H1 (cell line): ENCODE data around the gene DTL. TPM values are rescaled to one million over a fixed set of nuclear protein-coding genes. Genes with fewer than 3 reads are reported as not detected.
"Not testable (repeated sequence)": the region's sequence is repeated elsewhere in the genome, so short reads cannot be mapped to it uniquely, and the experiment has no call there.

Source experiments
- CTCF ChIA-PET: fragments of 300-600 bp; sonication (Branson Sonifier 250); formaldehyde crosslinking; loops from one replicate; lab custom pipeline; 2021; ENCODE audit not compliant: partially characterized antibody; lab: Charles Lee
- POLR2A ChIA-PET: fragments of 300-600 bp; sonication (Branson Sonifier 250); formaldehyde crosslinking; loops from one replicate; lab custom pipeline; 2021; ENCODE audit warnings: inconsistent platforms; ENCODE audit not compliant: partially characterized antibody; lab: Charles Lee
- DNase-seq, 2 experiments: peaks; one replicate each; pipeline versions ENCODE4 v3.0.0 to v3.0.0-alpha.2; 2010 to 2022; ENCODE audit warnings: low spot score in 2 of 2, low read depth in 1 of 2, mixed read lengths in 1 of 2
- FAIRE-seq: peaks from 2 replicates; lab custom pipeline; 2011; peaks lifted over from hg19 to GRCh38; lab: Jason Lieb, UNC
- H2AFZ ChIP-seq: 2 replicates; pipeline ENCODE4 v1.8.1; 2012; ENCODE audit warnings: low read length, inconsistent platforms
- H2AK5ac ChIP-seq: 2 replicates; pipeline ENCODE4 v1.6.1; 2013; ENCODE audit warnings: low read depth, low read length
- H2BK120ac ChIP-seq: replicated peaks from 2 replicates; pipeline ENCODE3; 2013; ENCODE audit warnings: low read depth, low read length, inconsistent platforms
- H2BK12ac ChIP-seq: 2 replicates; pipeline ENCODE4 v1.6.1; 2013; ENCODE audit warnings: low read depth, low read length
- H2BK15ac ChIP-seq: 2 replicates; pipeline ENCODE4 v1.6.1; 2013; ENCODE audit warnings: low read length
- H2BK20ac ChIP-seq: 2 replicates; pipeline ENCODE4 v1.6.1; 2013; ENCODE audit warnings: low read length
- H2BK5ac ChIP-seq: 2 replicates; pipeline ENCODE4 v1.6.1; 2013; ENCODE audit warnings: low read depth, low read length
- H3K14ac ChIP-seq: 2 replicates; pipeline ENCODE4 v1.6.1; 2013; ENCODE audit warnings: inconsistent platforms; ENCODE audit not compliant: insufficient read length
- H3K18ac ChIP-seq: 2 replicates; pipeline ENCODE4 v1.6.1; 2013; ENCODE audit warnings: low read length; ENCODE audit errors: extremely low read depth
- H3K23ac ChIP-seq: 2 replicates; pipeline ENCODE4 v1.6.1; 2013; ENCODE audit warnings: inconsistent platforms; ENCODE audit not compliant: insufficient read length
- H3K23me2 ChIP-seq: 2 replicates; pipeline ENCODE4 v1.6.1; 2013; ENCODE audit warnings: low read depth, low read length
- H3K27ac ChIP-seq: 2 replicates; pipeline ENCODE4 v1.6.1; 2011; ENCODE audit warnings: low read depth, low read length, inconsistent platforms
- H3K27me3 ChIP-seq, 4 experiments: replicated peaks in 1 of 4; 1 replicate in 1 of 4; 2 replicates in 3 of 4; pipeline versions ENCODE4 v1.6.1 to v1.8.1; 2011 to 2013; ENCODE audit warnings: low read length in 3 of 4, mild to moderate bottlenecking in 3 of 4, inconsistent platforms in 2 of 4, mixed read lengths in 2 of 4, moderate library complexity in 1 of 4; ENCODE audit not compliant: control insufficient read depth in 3 of 4, insufficient read depth in 3 of 4; ENCODE audit errors: extremely low read depth in 1 of 4
- H3K36me3 ChIP-seq, 4 experiments: 2 replicates each; pipeline versions ENCODE4 v1.6.1 to v1.8.1; 2011 to 2013; ENCODE audit warnings: mild to moderate bottlenecking in 4 of 4, low read length in 3 of 4, moderate library complexity in 2 of 4, control low read depth in 1 of 4, inconsistent platforms in 1 of 4; ENCODE audit not compliant: insufficient read depth in 4 of 4, control insufficient read depth in 2 of 4
- H3K4ac ChIP-seq: replicated peaks from 2 replicates; pipeline ENCODE3; 2013; ENCODE audit warnings: low read length, low read depth, mixed read lengths, inconsistent platforms; ENCODE audit not compliant: insufficient read length
- H3K4me1 ChIP-seq, 4 experiments: replicated peaks in 1 of 4; 1 replicate in 1 of 4; 2 replicates in 3 of 4; pipeline versions ENCODE4 v1.6.1 to v1.8.1; 2011 to 2013; ENCODE audit warnings: low read length in 3 of 4, inconsistent platforms in 2 of 4, mixed read lengths in 1 of 4; ENCODE audit not compliant: insufficient read depth in 4 of 4, control insufficient read depth in 3 of 4
- H3K4me2 ChIP-seq, 2 experiments: 2 replicates each; pipeline versions ENCODE4 v1.6.1 to v1.8.1; 2011 to 2013; ENCODE audit warnings: low read depth in 2 of 2, low read length in 2 of 2, control low read depth in 1 of 2, inconsistent platforms in 1 of 2, mild to moderate bottlenecking in 1 of 2; ENCODE audit not compliant: insufficient read depth in 1 of 2
- H3K4me3 ChIP-seq, 4 experiments: fragments of 200-600, 300-600 bp in 1 of 4; sonication (generic), shearing (Covaris generic), sonication (Bioruptor Twin) in 1 of 4; 2 replicates each; pipeline versions ENCODE4 v1.5.1 to v1.8.1; 2011 to 2016; ENCODE audit warnings: low read length in 4 of 4, low read depth in 3 of 4, control low read depth in 2 of 4, inconsistent platforms in 2 of 4, mild to moderate bottlenecking in 2 of 4, mixed read lengths in 1 of 4, moderate library complexity in 1 of 4; ENCODE audit not compliant: insufficient read depth in 2 of 4; ENCODE audit errors: extremely low read depth in 1 of 4
- H3K56ac ChIP-seq: replicated peaks from 2 replicates; pipeline ENCODE3; 2013; ENCODE audit warnings: low read depth, mild to moderate bottlenecking, mixed read lengths, low read length, inconsistent platforms; ENCODE audit not compliant: insufficient read length
- H3K79me1 ChIP-seq: 2 replicates; pipeline ENCODE4 v1.6.1; 2013; ENCODE audit warnings: low read depth, low read length, control low read depth
- H3K79me2 ChIP-seq, 2 experiments: 2 replicates each; pipeline versions ENCODE4 v1.6.1 to v1.8.1; 2012 to 2013; ENCODE audit warnings: low read length in 2 of 2, mild to moderate bottlenecking in 2 of 2, inconsistent platforms in 1 of 2; ENCODE audit not compliant: insufficient read depth in 2 of 2, control insufficient read depth in 1 of 2
- H3K9ac ChIP-seq, 4 experiments: replicated peaks in 1 of 4; 1 replicate in 1 of 4; 2 replicates in 3 of 4; pipeline versions ENCODE4 v1.6.1 to v1.8.1; 2011 to 2013; ENCODE audit warnings: low read depth in 3 of 4, low read length in 3 of 4, control low read depth in 2 of 4, mild to moderate bottlenecking in 2 of 4, moderate library complexity in 2 of 4, inconsistent platforms in 1 of 4; ENCODE audit errors: extremely low read depth in 1 of 4
- H3K9me3 ChIP-seq, 2 experiments: 2 replicates each; pipeline versions ENCODE4 v1.6.1 to v1.8.1; 2012 to 2013; ENCODE audit warnings: mild to moderate bottlenecking in 2 of 2, moderate library complexity in 2 of 2, control low read depth in 1 of 2, inconsistent platforms in 1 of 2, low read depth in 1 of 2, low read length in 1 of 2, mixed read lengths in 1 of 2; ENCODE audit not compliant: insufficient read depth in 2 of 2
- H4K20me1 ChIP-seq, 2 experiments: replicated peaks in 1 of 2; 2 replicates each; pipeline versions ENCODE3 to v1.8.1; 2011 to 2013; ENCODE audit warnings: inconsistent platforms in 2 of 2, low read length in 2 of 2, mild to moderate bottlenecking in 1 of 2; ENCODE audit not compliant: insufficient read depth in 2 of 2, control insufficient read depth in 1 of 2
- H4K5ac ChIP-seq: 2 replicates; pipeline ENCODE4 v1.6.1; 2013; ENCODE audit warnings: low read length, low read depth, mixed read lengths, inconsistent platforms; ENCODE audit not compliant: insufficient read length
- H4K8ac ChIP-seq: 2 replicates; pipeline ENCODE4 v1.8.0; 2013; ENCODE audit warnings: mild to moderate bottlenecking, moderate library complexity, low read length, inconsistent platforms; ENCODE audit not compliant: insufficient read depth; ENCODE audit errors: extremely low read depth
- H4K91ac ChIP-seq: replicated peaks from 2 replicates; pipeline ENCODE3; 2013; ENCODE audit warnings: low read length, mixed read lengths, inconsistent platforms; ENCODE audit not compliant: insufficient read length
- WGBS, 2 experiments: shearing (Covaris generic) in 1 of 2; methylation state at CpG; one replicate each; pipeline versions ENCODE4 v1.1.6 to v1.1.7; 2013 to 2015; ENCODE audit warnings: low lambda C conversion rate in 2 of 2, mixed read lengths in 2 of 2, inconsistent platforms in 1 of 2, low coverage in 1 of 2, missing lambda C conversion rate in 1 of 2; ENCODE audit not compliant: insufficient replicate concordance in 2 of 2, insufficient coverage in 1 of 2, insufficient read length in 1 of 2; ENCODE audit errors: extremely low coverage in 1 of 2, missing lambda C conversion rate in 1 of 2; 5-methylcytosine and 5-hydroxymethylcytosine counted together
- polyA plus RNA-seq, 7 experiments: library from polyadenylated mRNA; depleted of rRNA in 3 of 7; stranded (reverse) in 5 of 7; unstranded in 2 of 7; fragments of >200 nt in 5 of 7; fragments of 200-250 nt in 2 of 7; gene quantifications; 1 replicate in 5 of 7; 2 replicates in 1 of 7; 4 replicates in 1 of 7; pipeline versions ENCODE4 v1.2.1 to v1.2.3, GENCODE V29; 2011 to 2013; ENCODE audit warnings: missing spikeins in 2 of 7, mixed read lengths in 2 of 7
- total RNA-seq: library from RNA; stranded (reverse); fragmentation: NEBNext Ultra II Directional; extraction: Animal tissue kit (Norgen Biotek cat#: 25700); gene quantifications from 2 replicates; pipeline ENCODE4 v1.2.1, GENCODE V29; 2021

The DTL gene
- total and polyA plus RNA-seq, 2 of the 8 experiments (the other 6 are each of a cell fraction or from before 2014, with no cell fraction given), result 36.0 to 46.9 TPM

GRCh38 chr1:212027727-212028126 is 7.8 kb upstream of the DTL start:
- H3K23me2 ChIP-seq, H4K5ac ChIP-seq, H3K4ac ChIP-seq, H3K23ac ChIP-seq, H3K9ac ChIP-seq, H2BK15ac ChIP-seq, DNase-seq, H3K27me3 ChIP-seq, H4K91ac ChIP-seq, H3K36me3 ChIP-seq, H2AFZ ChIP-seq, H3K4me1 ChIP-seq, FAIRE-seq, H4K8ac ChIP-seq, H2BK5ac ChIP-seq, H3K9me3 ChIP-seq, H4K20me1 ChIP-seq, H3K4me2 ChIP-seq, H3K27ac ChIP-seq, H3K14ac ChIP-seq, H2AK5ac ChIP-seq, H2BK20ac ChIP-seq, H3K56ac ChIP-seq, H3K4me3 ChIP-seq, H2BK12ac ChIP-seq, H3K18ac ChIP-seq, H3K79me1 ChIP-seq, H2BK120ac ChIP-seq: not testable (repeated sequence)
- POLR2A ChIA-PET, result interaction anchor here (1.8 kb wide), 1 partner anchor 8 kb away, joined by 7 read pairs; the partner anchor contains the start of genes DTL and INTS7
- WGBS, 2 experiments, result 93% methylated on average over 10 of the region's 10 CpGs; no CpG with 5 or more reads in 1 of the 2 experiments
- H3K79me2 ChIP-seq, result peaks cover 3 to 91% of the 10 kb centered on the region in 2 experiments; a peak in 3 of 4 replicates
- CTCF ChIA-PET, result interaction anchor here (0.8 to 4.7 kb wide), 4 partner anchors 8 to 347 kb away, joined by 3 to 24 read pairs (median 12); partner anchors contain the start of genes DTL and INTS7
